Activated T-cell treated with anti-CD3 and anti-CD28 coated beads for 48 hours (primary cell): ENCODE data around the gene BDH2.
A peak's percentile ranks its signal among the peaks of the same experiment; 100 is the strongest.

Experiments used
- DNase-seq: peaks from one replicate; pipeline ENCODE4 v3.0.0-alpha.2; 2020; ENCODE audit warnings: low read depth

Gene BDH2

DNA sequence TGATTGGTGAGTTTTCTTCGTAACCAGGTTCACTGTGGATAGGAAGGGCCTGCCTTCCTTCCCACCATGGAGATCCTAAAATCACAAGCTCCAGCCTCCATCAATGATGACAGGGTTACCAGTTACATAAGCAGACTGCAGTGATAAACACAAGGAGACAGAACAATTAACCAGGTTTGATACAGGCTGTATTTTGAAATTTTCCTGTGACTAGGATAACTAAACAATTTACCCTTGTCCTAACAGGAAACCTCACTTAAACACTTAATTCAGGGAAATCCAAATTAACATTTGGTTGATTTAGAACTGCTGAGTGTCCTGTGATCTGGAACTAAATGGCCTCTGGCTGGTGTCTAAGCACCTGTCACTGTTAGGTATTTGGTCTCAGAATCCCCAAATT lies 20.0 kb downstream of the BDH2 start:
- DNase-seq = no peak

DNA sequence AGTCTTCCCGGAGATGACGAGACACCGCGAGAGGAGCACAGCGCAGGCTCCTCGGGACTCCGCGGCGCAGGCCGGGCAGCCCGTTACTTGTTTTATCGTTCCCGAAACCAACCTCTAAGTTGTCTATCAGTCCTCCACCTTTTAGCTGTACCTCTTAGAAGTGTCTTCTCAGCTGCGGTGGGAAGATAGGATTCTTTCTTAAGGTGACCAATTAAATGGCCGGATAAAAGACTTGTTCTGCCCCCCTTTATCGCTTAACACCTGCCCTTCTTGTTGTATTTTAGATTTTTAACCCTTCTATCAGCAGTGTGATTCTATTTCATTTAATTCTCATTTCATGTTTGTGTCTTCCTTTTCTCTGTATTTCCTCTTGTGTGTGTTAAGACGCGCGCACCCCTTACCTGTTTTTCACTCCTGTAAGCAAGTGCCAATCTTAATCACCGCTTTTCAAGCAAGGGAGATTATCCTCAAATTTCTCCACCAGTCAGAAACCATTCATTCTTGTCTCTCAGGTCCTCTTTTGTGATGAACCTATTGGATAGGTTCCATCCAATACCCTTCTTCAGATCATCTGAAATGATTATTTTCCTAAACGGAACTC lies 22.8 kb downstream of the BDH2 start, which contains the start of gene SLC9B2:
SLC9B2 (minus strand) TSS at position 15 of the 601 bp plus-strand sequence. CDS start 9,211 bp downstream, outside the sequence.
- DNase-seq = no peak

DNA sequence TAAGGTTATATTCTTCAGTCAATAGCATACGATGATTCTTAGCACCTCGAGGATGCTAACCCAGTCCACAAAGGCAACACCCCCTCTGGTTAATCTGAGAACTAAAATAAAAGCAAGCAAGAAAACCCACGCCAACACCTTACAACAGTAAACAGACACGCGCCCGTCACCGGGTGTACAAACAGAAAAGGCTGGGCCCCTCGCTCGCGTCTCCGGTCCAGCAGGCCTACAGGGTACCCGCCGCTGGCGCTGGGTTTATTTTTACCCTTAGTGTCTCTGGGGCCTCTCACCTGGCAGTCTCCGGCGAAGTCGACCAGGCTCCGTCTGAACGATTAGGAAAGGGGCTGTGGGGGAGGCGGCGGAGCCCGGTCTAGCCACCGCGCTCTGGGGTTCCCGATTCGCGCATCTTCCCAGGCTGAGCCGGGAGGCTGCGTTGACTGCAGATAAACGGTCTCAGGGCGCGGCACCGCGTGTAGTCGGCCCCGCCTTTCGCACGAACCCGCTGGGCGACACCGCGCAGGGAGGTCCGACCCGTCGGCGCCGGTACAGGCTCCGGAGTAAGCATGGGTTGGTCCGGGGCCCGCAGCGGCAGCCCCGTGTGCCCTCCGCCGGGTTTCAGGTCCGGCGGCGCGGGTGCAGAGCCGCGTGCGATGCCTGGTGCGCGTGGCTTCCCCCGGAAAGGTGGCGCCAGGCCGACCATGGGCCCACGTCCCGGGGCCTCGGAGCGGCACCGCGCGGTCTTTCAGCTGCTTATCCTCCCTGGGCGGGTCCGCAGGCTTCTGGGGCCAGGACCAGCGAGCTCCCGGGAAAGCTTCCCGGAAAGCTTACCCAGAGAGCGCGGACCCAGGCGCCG lies 23.5 kb downstream of the BDH2 start:
- DNase-seq = peak; percentile 51

DNA sequence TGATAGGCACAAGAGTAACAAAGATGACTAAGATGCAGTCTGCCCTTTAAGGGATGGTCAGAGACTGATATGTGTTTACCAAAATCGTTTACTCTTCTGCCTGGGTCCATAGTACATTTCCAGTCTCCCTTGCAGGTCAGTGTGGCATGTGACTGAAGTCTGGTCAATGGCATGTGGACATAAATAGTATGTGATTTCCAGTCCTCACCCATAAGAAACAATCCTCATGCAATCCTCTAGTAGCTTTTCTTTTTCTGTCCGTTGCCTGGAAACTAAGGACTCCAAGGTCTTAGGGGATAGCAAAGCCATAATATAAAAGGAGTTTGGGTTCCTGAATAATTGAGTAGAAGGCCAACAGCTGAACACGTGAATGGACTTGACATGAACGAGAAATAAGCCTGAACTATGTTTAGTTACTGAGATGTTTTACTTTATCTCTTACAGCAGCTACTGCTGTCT lies 24.2 kb downstream of the BDH2 start:
- no peak for DNase-seq

DNA sequence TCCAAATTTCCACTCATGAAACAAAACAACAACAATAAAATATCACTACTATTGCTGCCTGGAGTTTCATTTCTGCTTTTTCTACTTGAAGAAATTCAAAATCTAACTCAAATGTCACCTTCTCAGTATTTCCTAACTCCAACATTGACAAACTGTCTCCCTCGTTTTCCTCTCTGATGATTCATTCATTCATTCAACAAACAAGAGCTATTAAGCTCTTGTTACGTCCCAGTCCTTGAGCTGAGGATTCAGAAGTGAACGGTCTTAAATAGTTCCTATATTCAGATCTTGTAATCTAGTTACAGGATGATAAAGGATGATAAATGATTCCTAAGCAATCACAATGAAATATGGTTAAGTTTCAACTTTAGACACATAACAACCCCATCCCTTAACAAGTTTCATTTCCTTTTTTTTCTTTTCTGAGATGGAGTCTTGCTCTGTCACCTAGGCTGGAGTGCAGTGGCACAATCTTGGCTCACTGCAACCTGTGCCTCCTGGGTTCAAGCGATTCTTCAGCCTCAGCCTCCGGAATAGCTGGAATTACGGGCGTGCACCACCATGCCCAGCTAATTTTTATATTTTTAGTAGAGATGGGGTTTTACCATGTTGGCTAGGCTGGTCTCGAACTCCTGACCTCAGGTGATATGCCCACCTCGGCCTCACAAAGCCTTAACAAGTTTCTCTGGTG lies 24.7 kb downstream of the BDH2 start:
- DNase-seq = no peak

DNA sequence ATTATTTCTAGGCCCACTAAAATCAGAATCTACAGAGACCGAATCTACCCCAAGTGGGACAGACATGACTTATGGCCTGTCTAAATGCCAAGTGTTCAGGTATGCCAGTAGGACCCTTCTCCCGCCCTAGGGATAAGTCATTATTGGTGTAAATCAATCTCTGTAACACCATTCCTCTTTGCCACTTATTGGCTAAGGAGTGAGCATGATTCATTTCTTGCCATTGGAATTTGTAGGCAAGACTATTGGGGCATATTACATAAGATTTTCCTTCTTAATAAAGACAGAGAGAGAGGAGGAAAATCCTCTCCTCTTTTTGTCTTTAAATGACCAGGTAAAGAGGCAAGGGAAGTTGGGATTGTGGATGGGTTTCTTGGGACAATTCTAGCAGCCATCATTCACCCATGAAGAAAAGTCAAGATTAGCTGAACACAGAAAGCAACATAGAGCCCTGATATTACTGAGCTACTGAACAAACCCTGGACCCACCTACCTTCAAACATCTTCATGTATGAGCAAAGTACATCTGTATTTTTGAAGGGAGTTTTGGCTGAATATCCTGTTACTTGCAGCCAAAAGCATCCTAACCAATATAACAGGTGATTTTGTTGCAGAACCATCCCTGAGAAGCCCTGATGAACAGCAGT lies 25.7 kb downstream of the BDH2 start:
- DNase-seq = no peak

DNA sequence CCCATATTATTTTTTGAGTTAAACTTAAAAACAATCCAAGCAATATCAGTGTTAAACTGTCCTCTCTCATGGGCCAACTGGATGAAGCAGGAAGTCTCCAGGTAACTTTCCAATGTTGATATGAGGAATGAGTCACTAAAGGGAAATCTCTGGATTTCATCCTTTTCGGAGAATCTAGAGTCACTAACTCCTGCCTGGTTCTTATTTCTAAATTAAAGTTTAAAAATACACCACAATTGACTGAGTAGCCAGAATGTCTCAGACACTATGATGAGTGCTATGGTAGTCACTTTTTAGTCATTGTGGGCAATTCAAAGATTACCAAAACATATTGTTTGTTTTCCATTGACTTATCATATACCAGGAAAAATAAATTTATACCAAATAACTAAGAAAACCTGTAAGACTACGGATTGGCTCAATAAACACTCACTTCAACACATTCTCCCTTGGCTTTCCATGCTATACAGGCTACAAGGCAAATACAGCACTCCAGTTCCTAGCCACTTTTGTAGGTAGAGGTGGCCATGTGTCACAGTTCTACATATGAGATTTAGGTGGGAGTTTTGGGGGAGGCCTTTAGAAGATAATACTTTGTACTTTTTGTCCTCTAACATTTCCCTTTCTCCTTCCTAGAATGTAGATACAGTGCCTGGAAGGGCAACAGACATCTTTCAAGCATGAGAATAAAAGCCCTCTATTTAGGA lies 31.6 kb downstream of the BDH2 start:
- no peak for DNase-seq

DNA sequence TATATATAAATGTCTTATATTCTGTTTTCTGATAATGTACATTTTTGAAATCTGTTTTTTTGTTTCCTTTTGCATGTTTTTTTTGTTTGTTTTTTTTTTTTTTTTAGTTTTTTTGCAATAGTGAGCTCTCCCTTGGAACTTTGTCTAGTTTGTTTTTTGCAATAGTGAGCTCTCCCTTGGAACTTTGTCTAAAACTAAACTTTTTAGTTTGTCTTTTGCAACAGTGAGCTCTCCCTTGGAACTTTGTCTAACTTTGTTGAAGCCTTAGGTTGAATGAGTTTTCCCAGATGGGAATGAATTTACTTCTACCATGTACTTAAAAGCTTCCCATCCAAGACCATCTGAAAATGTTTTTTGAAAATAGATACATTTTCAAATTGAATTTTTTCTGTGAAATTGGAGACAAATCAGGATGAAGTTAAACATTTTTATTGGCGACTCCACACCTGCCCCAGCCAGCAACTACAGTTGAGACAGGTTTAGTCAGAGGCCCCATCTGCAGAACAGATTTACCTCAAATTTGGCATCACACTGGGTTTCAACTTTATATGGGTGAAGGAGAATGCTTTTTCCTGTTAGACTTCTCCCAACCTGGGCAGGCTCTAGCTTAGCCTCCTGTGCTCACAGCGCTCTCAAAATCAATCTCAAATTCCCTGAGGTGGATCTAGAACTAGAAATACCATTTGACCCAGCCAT lies 39.0 kb downstream of the BDH2 start:
- no peak for DNase-seq

DNA sequence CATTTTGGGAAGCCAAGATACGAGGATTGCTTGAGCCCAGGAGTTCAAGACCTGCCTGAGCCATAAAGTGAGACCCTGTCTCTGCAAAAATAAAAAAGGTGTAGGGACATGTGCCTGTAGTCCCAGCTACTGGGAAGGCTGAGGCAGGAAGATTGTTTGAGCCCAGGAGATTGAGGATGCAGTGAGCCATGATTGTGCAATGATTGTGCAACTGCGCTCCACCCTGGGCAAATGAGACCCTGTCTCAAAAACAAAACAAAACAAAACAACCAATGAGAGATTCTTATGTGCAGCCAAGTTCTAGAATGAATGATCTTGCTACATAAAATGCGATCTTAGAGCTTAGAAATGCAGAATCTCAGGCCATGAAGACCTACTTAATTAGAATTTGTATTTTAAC lies 45.6 kb downstream of the BDH2 start:
- no peak for DNase-seq

DNA sequence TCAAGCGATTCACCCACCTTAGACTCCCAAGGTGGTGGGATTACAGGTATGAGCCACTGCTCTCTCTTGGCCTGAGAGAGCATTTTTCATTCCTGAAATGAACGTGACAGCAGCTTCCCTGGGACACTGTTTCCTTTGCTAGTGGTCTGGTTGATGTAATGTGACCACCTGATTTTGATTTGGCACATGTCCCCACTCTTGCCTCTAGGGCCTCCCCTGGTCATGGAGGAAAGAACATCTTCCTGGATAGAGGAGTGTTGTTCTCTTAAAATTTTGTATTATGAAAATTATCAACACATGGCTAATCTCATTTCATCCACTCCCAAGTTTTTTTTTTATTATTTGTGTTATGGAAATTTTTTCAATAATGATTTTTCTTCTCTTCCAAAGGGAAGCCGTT lies 46.9 kb downstream of the BDH2 start:
- DNase-seq = no peak

DNA sequence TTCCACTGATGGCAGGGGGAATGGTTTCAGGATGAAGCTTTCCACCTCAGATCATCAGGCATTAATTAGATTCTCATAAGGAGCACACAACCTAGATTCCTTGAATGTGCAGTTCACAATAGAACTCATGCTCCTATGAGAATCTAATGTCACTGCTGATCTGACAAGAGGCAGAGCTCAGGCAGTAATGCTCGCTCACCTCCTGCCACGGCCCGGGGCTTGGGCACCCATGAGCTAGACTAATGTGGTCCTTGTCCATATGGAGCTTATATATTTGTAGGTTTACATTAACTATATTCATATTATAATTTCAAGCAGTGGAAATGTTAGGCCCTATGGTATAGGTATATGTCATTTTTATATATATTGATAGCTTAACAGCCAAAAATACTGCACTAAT lies 47.5 kb downstream of the BDH2 start:
- DNase-seq = no peak

DNA sequence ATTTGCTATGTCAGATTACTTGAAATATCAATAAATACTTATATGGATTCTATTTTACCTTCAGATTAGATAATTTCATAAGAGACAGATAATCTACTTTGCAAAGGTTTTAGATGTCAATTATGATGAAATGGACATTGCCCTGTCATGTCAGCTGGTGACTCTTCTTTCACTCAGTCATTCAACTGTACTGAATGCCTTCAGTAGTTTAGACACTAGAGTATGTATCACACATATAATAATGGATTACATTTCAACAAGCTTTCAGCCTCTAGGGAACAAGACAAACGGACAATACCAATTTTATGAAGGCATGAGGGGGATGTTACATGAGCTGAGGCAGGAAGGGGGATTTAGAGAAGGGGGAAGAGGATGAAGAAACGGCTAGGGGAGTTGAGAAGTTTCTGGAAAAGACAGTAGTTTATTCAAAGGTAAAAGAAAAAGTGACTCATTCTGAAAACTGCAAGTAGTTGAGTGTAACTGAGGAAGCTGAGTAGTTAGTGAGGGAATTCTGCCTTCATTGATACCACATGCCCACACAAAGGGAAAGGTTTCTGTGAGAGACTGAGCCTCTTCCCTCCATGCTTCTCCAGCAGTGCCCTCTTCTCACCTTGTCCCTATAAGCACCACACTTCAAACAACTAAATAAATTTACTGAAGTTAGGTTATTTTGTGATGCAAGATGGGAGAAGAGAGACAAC lies 48.7 kb downstream of the BDH2 start:
- no peak for DNase-seq

DNA sequence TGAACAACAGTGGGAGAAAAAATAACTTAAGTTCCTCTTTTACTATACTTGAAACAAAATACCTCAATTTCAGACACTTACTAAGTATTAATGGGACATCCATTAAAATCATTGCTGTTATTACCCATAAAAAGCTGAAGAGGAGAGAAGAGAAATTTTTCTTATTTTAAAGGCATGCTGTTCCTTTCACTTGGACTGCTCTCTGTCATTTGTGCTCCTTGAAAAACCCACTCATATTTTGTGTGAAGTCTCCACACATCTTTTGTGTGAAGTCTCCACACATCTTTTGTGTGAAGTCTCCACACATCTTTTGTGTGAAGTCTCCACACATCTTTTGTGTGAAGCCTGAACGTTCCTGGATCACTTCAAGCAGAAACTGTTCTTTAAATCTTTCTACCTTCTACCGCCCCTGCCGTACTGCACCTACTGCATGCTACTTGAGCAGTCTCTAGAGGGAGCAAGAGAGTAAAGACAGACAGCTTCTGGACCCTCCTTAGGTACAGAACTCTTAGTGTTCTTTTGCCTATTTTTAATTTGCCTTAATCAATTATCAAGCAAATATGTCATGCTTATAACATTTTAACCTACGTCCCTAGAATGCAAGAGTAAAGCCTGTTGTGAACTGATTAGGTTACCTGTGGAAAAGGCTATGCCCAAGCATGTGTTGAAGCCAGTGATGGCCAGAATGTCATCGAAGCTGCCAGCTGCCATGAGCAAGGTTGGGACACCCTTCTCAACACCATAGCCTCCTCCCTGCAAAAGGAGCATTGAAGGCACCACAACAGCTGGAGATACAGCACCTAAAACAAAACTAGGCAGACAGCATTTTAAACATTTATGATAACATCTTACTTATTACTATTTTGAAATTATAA lies 53.0 kb downstream of the BDH2 start:
- no peak for DNase-seq

DNA sequence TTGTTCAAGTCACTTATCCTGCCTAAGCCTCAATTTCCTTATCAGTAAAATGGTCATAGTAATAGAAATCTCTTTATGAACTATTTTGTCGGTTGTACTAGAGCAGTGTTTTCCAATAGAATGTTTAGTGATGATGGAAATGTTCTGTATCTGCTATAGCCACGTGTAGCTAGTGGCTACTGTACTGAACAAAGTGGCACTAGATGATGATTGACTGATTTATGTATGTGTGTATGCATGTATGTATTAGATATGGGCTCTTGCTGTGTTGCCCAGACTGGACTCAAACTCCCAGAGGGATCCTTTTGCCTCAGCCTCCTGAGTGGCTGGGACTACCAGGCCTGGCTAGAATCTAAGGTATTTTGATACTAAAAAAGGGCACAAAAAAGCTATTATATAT lies 55.5 kb downstream of the BDH2 start:
- no peak for DNase-seq

DNA sequence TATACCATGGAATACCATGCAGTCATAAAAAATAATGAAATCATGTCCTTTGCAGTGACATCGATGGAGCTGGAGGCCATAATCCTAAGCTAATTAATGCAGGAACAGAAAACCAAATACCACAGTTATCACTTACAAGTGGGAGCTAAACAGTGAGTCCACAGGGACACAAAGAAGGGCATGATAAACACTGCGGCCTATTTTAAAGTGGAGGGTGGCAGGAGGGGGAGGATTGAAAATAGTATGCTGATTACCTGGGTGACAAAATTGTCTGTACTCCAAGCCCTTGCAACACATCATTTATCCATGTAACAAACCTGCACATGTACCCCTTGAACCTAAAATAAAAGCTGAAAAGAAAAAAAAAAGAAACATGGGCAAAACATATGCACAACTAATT lies 63.5 kb downstream of the BDH2 start:
- no peak for DNase-seq

DNA sequence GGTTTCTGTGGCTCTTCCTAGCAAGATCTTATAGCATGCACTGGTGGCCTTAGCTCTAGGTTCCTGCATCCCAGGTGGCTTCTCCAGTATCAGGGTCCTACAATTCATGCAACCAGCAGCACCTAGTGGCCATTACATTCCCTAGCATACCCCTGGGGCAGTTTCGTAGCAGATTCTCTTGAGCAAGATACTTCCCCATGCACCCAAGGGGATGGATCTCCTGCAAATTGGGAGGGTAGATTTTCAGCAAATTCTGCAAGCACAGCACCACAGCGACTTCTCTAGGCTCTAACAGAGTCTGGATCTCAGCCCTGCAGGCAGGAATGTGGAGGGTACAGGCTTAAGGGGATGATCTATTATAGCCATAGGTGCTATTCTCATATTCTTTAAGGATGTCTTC lies 67.1 kb downstream of the BDH2 start:
- DNase-seq = no peak

DNA sequence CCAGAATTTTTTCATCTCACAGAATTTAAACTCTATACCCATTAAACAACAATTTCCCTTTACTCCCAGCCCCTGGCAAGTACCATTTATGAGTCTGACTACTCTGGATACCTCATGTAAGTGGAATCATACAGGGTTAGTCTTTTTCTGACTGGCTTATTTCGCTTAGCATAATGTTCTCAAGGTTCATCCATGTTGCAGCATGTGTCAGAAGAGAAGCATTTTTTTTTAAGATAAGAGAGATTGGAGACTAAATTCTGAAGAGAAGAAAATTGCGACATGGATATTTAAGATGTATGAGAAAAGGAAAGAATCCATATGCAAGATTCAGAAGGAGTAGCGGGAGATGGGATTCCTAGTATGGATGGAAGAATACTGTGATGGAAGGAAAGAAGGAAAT lies 68.8 kb downstream of the BDH2 start:
- no peak for DNase-seq

DNA sequence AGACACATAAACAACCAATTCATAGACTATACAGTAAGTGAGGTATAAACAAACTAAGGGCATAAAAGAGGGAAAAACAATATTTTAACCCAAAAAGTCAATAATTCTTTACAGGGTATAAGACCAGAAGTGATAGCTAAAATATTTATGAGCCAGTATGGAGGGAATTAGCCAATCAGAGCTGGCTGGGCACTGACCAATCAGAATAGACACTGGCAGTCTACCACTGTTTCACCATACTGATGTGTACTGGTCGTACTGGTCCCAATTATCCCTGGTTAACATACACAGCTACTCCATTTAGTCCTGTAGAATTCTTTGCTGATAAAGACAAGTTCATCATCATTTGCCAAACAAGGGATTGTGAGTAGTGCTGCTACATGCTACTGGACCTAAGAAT lies 70.3 kb downstream of the BDH2 start:
- no peak for DNase-seq
